ENCODE data around the gene KAZALD1. TPM values are rescaled to one million over a fixed set of nuclear protein-coding genes. Genes with fewer than 3 reads are reported as not detected.

The KAZALD1 gene
- total and polyA plus RNA-seq, 2 donors (not counting 1 experiment from before 2014, with no cell fraction given), result 0.34 to 0.37 TPM

DNA sequence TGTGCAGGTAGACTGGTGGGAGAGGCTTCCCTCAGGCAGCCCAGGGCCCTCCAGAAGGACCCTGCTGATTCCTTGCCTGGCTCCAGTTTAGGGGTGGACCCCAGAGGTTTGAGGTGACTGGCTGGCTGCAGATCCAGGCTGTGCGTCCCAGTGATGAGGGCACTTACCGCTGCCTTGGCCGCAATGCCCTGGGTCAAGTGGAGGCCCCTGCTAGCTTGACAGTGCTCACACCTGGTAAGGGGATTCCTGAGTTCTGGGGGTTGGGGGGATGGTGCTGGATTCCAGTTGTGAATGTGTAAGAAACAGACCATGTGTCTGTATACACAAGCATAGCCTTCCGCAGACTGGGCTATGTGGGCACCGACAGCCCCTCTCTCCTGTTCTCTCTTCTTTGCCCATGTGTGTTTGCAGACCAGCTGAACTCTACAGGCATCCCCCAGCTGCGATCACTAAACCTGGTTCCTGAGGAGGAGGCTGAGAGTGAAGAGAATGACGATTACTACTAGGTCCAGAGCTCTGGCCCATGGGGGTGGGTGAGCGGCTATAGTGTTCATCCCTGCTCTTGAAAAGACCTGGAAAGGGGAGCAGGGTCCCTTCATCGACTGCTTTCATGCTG, 2.7 kb downstream of the KAZALD1 start:
- peaks cover 53% of the 10 kb centered on the region for H3K4me1 Mint-ChIP-seq

More for the DNA sequence above, 2.7 kb downstream of the KAZALD1 start:
- H3K4me3 Mint-ChIP-seq, result peak overlapping the region; percentile 77
- no peaks in the 10 kb centered on the region for H3K9me3 Mint-ChIP-seq (ENCODE audit: insufficient read depth)
- Histone ChIP-seq H3K9ac (ENCODE audit: low read length) (no peak overlapping the region), H3K4me3 (ENCODE audit: control extremely low read depth in 1 of 5, extremely low read depth in 1 of 5, insufficient read depth in 1 of 5, low read depth in 2 of 5, low read length in 4 of 5) (no peak overlapping the region), H3K4me2 (replicated peaks; ENCODE audit: low read depth, low read length, poor library complexity, severe bottlenecking) (no peak overlapping the region), H4K20me1 (ENCODE audit: control insufficient read depth, insufficient read depth, low read length, poor library complexity, severe bottlenecking) (peaks cover 5% of the 10 kb centered on the region), H3K27ac (ENCODE audit: low read length in 2 of 2) (no peak overlapping the region), H3K79me2 (ENCODE audit: control insufficient read depth, insufficient read depth, low read length) (no peaks in the 10 kb centered on the region), H3K27me3 (replicated peaks in 1 of 4; ENCODE audit: control extremely low read depth in 1 of 4, control insufficient read depth in 3 of 4, insufficient read depth in 4 of 4, low read length in 3 of 4) (peaks cover 0 to 52% (median 21%) of the 10 kb centered on the region in 4 experiments), H3K9me3 (ENCODE audit: control extremely low read depth in 1 of 3, control insufficient read depth in 2 of 3, insufficient read depth in 1 of 3, low read length in 2 of 3) (peaks cover 0 to 10% (median 0%) of the 10 kb centered on the region in 3 donors), H3K36me3 (replicated peaks in 1 of 2; ENCODE audit: control extremely low read depth in 1 of 2, control insufficient read depth in 1 of 2, extremely low read depth in 1 of 2, insufficient read depth in 2 of 2, low read length in 1 of 2) (no peaks in the 10 kb centered on the region), H2AFZ (ENCODE audit: insufficient read depth, low read depth, low read length, poor library complexity, severe bottlenecking) (no peak overlapping the region), H3K4me1 (ENCODE audit: control insufficient read depth in 2 of 2, insufficient read depth in 2 of 2, low read length in 2 of 2) (peaks cover 50 to 59% of the 10 kb centered on the region in 2 donors)
- DNase-seq, result no peak
- CTCF ChIA-PET, result interaction anchor here (1.2 to 16.1 kb wide), 4 partner anchors 11 to 77 kb away, joined by 3 to 306 read pairs (median 132); no protein-coding TSS in a partner anchor
- WGBS (ENCODE audit: insufficient coverage), result 96% methylated on average over 7 of the region's 9 CpGs
- TF ChIP-seq, protein P1, sequence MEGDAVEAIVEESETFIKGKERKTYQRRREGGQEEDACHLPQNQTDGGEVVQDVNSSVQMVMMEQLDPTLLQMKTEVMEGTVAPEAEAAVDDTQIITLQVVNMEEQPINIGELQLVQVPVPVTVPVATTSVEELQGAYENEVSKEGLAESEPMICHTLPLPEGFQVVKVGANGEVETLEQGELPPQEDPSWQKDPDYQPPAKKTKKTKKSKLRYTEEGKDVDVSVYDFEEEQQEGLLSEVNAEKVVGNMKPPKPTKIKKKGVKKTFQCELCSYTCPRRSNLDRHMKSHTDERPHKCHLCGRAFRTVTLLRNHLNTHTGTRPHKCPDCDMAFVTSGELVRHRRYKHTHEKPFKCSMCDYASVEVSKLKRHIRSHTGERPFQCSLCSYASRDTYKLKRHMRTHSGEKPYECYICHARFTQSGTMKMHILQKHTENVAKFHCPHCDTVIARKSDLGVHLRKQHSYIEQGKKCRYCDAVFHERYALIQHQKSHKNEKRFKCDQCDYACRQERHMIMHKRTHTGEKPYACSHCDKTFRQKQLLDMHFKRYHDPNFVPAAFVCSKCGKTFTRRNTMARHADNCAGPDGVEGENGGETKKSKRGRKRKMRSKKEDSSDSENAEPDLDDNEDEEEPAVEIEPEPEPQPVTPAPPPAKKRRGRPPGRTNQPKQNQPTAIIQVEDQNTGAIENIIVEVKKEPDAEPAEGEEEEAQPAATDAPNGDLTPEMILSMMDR (IDR thresholded peaks at IDR 0.05), result no peak
- no peak for TF ChIP-seq EZH2 (IDR thresholded peaks at IDR 0.05; ENCODE audit: borderline replicate concordance, insufficient read depth, low read depth, low read length, poor library complexity, severe bottlenecking)
- POLR2A ChIA-PET, result no interaction called here
- peaks cover 25% of the 10 kb centered on the region for H3K27me3 Mint-ChIP-seq
- no peak for ATAC-seq (ENCODE audit: low read depth)
- no peak overlapping the region for H3K27ac Mint-ChIP-seq
- intact Hi-C loops (cut with micrococcal nuclease), result loop anchor here (5.0 to 10.0 kb wide), 3 partner anchors 60 to 993 kb away; partner anchors contain the start of gene ARMH3

Measured in B cell (primary cell).